Measurements from ENCODE around the gene ZBP1.

- TF ChIP-seq EP300 (IDR thresholded peaks at IDR 0.05; ENCODE audit: borderline replicate concordance) (no peak), CREB1 (IDR thresholded peaks at IDR 0.05; ENCODE audit: low read depth) (no peak), TEAD4 (IDR thresholded peaks at IDR 0.05) (no peak), TAF1 (IDR thresholded peaks at IDR 0.05; ENCODE audit: low read depth) (no peak), ZBTB7A (IDR thresholded peaks at IDR 0.05; ENCODE audit: low read depth) (no peak), FOXM1 (IDR thresholded peaks at IDR 0.05; ENCODE audit: borderline replicate concordance, low read depth) (no peak)
Measured at GRCh38 chr20:57576617-57577550, 43.3 kb downstream of the ZBP1 start.
